C4-2B (cell line): ENCODE measurements around the gene LANCL1.

ENCODE experiments used
- H3K27ac ChIP-seq: fragments of 450-650 bp; 2 replicates; pipeline ENCODE4 v1.5.1; 2017
- ZFX ChIP-seq: fragments of 450-650 bp; IDR thresholded peaks from 2 replicates; pipeline ENCODE4 v1.6.1; 2017
- TF ChIP-seq, protein P1 (sequence below): fragments of 450-650 bp; conservative IDR thresholded peaks from 2 replicates; pipeline ENCODE4 v1.5.1; 2017; ENCODE audit warnings: mild to moderate bottlenecking

The LANCL1 gene

DNA sequence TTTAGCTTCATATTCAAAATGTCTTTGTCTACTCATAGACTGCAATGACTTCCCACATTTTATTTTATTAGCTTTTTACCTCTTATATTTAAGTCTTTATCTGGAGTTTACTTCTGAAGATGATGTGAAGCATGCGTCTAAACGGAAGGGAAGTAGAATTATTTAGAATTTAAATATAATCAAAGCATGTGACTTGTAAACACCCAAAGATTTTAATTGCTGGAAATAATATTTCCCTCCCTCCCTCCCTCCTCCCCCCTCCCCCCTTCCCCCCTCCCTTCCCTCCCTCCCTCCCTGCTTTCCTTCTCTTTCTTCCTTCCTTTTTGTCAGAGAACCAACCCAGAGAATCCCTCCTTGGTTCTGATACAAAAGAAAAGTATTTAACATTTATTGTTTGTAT lies 2.1 kb upstream of the LANCL1 start:
- no peak overlapping the region for H3K27ac ChIP-seq
- TF ChIP-seq, protein P1, sequence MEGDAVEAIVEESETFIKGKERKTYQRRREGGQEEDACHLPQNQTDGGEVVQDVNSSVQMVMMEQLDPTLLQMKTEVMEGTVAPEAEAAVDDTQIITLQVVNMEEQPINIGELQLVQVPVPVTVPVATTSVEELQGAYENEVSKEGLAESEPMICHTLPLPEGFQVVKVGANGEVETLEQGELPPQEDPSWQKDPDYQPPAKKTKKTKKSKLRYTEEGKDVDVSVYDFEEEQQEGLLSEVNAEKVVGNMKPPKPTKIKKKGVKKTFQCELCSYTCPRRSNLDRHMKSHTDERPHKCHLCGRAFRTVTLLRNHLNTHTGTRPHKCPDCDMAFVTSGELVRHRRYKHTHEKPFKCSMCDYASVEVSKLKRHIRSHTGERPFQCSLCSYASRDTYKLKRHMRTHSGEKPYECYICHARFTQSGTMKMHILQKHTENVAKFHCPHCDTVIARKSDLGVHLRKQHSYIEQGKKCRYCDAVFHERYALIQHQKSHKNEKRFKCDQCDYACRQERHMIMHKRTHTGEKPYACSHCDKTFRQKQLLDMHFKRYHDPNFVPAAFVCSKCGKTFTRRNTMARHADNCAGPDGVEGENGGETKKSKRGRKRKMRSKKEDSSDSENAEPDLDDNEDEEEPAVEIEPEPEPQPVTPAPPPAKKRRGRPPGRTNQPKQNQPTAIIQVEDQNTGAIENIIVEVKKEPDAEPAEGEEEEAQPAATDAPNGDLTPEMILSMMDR = no peak
- TF ChIP-seq ZFX = no peak

DNA sequence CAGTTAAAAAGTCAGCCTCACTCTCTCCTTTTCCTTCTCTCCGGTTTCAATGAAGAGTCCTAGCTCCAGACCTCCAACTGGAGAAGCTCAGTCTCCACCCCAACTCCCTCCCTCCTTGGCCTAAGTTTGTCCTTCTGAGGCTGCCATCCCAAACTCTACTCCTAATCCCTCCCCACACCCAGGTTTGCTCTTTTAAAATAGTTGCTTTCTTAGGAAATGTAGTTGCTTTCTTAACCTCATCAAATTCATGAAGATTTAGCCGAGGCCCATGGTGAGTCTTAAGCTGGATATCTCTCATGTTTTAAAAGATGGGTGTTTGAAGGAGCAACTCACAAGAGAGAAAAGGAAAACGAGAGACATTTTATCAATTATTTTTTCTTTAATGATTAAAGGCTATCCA lies 937 bp upstream of the LANCL1 start:
- TF ChIP-seq, protein P1 = no peak
- TF ChIP-seq ZFX = no peak
- H3K27ac ChIP-seq = no peak overlapping the region

GRCh38 chr2:210475706-210476105 lies 853 bp downstream of the LANCL1 start:
- no peak overlapping the region for H3K27ac ChIP-seq
- no peak for TF ChIP-seq ZFX
- TF ChIP-seq, protein P1 = no peak

GRCh38 chr2:210474776-210475175 lies 1.8 kb downstream of the LANCL1 start:
- no peak overlapping the region for H3K27ac ChIP-seq
- TF ChIP-seq, protein P1 = no peak

- H3K27ac ChIP-seq = no peak overlapping the region
- TF ChIP-seq, protein P1 = no peak
- no peak for TF ChIP-seq ZFX
Measured at GRCh38 chr2:210461401-210461800, 15.2 kb downstream of the LANCL1 start.

- TF ChIP-seq, protein P1 = no peak
- TF ChIP-seq ZFX = no peak
- no peak overlapping the region for H3K27ac ChIP-seq
Measured at GRCh38 chr2:210460322-210461227, 16.0 kb downstream of the LANCL1 start.

GRCh38 chr2:210459880-210460279 lies 16.7 kb downstream of the LANCL1 start:
- TF ChIP-seq, protein P1 = no peak
- no peak for TF ChIP-seq ZFX
- no peak overlapping the region for H3K27ac ChIP-seq
